PC-9 (cell line): ENCODE measurements around the gene TMEM183A. TPM values are rescaled to one million over a fixed set of nuclear protein-coding genes. Genes with fewer than 3 reads are reported as not detected.
"Not testable (repeated sequence)": the region's sequence is repeated elsewhere in the genome, so short reads cannot be mapped to it uniquely, and the experiment has no call there.

Experiments
- BruUV-seq: library from RNA; stranded (reverse); fragments of 400-500 nt; replicated peaks from 2 replicates; lab custom pipeline; 2021; lab: Mats Ljungman, UMichigan
- CTCF ChIA-PET: fragments of 300-600 bp; sonication (Branson Sonifier 250); formaldehyde crosslinking; loops from one replicate; lab custom pipeline; 2022; ENCODE audit warnings: antibody characterized with exemption; lab: Charles Lee
- POLR2A ChIA-PET: fragments of 300-600 bp; sonication (Branson Sonifier 250); formaldehyde crosslinking; loops from one replicate; lab custom pipeline; 2022; ENCODE audit warnings: antibody characterized with exemption; ENCODE audit not compliant: unreplicated experiment; lab: Charles Lee
- DNase-seq, 2 experiments: peaks; one replicate each; pipeline versions ENCODE4 v3.0.0 to v3.0.0-alpha.2; 2015 to 2022; ENCODE audit warnings: mixed read lengths in 1 of 2
- H2AFZ ChIP-seq: fragments of 200-600 bp; sonication (generic); 2 replicates; pipeline ENCODE4 v1.8.1; 2017; ENCODE audit warnings: antibody characterized with exemption
- H3F3A ChIP-seq: fragments of 200-600 bp; sonication (generic); 2 replicates; pipeline ENCODE4 v1.8.1; 2017; ENCODE audit warnings: antibody characterized with exemption, mild to moderate bottlenecking, low read depth; ENCODE audit not compliant: insufficient read depth
- H3K27ac ChIP-seq: fragments of 200-600 bp; sonication (generic); 2 replicates; pipeline ENCODE4 v1.6.1; 2016; ENCODE audit warnings: mixed run types
- H3K27me3 ChIP-seq: fragments of 200-600 bp; sonication (generic); 2 replicates; pipeline ENCODE4 v1.6.1; 2016; ENCODE audit warnings: low read depth, mixed run types; ENCODE audit not compliant: insufficient read depth
- H3K36me3 ChIP-seq: fragments of 200-600 bp; sonication (generic); 2 replicates; pipeline ENCODE4 v1.6.1; 2016; ENCODE audit warnings: low read depth, mixed run types
- H3K4me1 ChIP-seq: fragments of 200-600 bp; sonication (generic); replicated peaks from 2 replicates; pipeline ENCODE4 v1.6.1; 2016; ENCODE audit warnings: mixed run types; ENCODE audit not compliant: insufficient read depth
- H3K4me2 ChIP-seq: fragments of 200-600 bp; sonication (generic); 2 replicates; pipeline ENCODE4 v1.6.1; 2017; ENCODE audit warnings: mixed run types
- H3K4me3 ChIP-seq: fragments of 200-600 bp; sonication (generic); 2 replicates; pipeline ENCODE4 v1.6.1; 2016; ENCODE audit warnings: mixed run types
- H3K79me2 ChIP-seq: fragments of 200-600 bp; sonication (generic); 2 replicates; pipeline ENCODE4 v1.6.1; 2017; ENCODE audit warnings: low read depth, mixed run types
- H3K9me2 ChIP-seq: fragments of 200-600 bp; sonication (generic); 2 replicates; pipeline ENCODE4 v1.8.1; 2017; ENCODE audit warnings: mild to moderate bottlenecking; ENCODE audit not compliant: insufficient read depth
- H3K9me3 ChIP-seq: fragments of 200-600 bp; sonication (generic); 2 replicates; pipeline ENCODE4 v1.8.1; 2016; ENCODE audit warnings: low read depth; ENCODE audit not compliant: insufficient read depth
- H4K20me1 ChIP-seq: fragments of 200-600 bp; sonication (generic); 2 replicates; pipeline ENCODE4 v1.8.1; 2017; ENCODE audit not compliant: insufficient read depth
- EZH2 ChIP-seq: fragments of 200-600 bp; sonication (generic); IDR thresholded peaks from 2 replicates; pipeline ENCODE4 v1.8.0; 2017; ENCODE audit warnings: antibody characterized with exemption, low read depth
- intact Hi-C: fragments of 100-400 bp; cut with micrococcal nuclease; formaldehyde crosslinking; loops from one replicate; pipeline ENCODE4 v1.10.0; 2022; ENCODE audit not compliant: unreplicated experiment
- total RNA-seq: library from RNA; stranded (reverse); gene quantifications from 2 replicates; pipeline ENCODE4 v1.2.3, GENCODE V29; 2021
- TF ChIP-seq, protein P1 (sequence below): fragments of 200-600 bp; sonication (generic); conservative IDR thresholded peaks from 2 replicates; pipeline ENCODE4 v1.6.1; 2017; ENCODE audit warnings: mixed run types, antibody characterized with exemption, mild to moderate bottlenecking, moderate library complexity

Gene TMEM183A
- total RNA-seq, 1 experiment from 2014 or later = 53.5 TPM

DNA sequence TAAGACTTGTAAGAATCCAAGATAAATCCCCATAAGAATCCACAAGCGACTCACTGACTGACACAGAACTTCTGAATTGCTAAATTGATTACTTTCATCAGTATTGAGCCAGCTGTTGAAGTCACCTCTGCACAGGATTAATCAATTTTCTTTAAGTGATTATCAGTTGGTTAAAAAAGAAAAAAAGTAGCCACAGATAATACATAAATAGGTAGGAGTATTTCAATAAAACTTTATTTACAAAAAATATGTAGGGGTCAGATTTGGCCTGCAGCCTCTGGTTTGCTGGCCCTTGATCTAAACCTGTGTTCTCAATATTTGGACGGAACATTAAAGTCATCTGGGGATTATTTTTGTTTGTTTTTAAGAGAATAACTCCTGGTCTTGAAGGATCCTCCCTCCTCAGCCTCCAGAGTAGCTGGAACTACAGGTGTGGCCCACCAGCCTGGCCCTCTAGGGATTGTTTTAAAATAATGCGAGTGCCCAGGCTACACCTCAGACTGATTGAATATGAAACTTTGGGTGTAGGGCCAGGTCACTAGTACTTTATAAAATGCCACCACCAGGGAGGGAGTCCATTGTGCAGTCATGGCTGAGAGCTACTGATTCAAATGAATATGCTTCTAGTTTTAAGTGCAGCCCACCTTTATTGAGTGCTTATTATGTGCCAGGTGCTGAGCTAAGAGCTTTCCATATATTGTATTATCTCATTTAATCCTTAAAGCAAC lies 6.8 kb upstream of the TMEM183A start:
- Histone ChIP-seq H3K27me3 (no peaks in the 10 kb centered on the region), H2AFZ (no peak overlapping the region), H3K4me1 (peaks cover 3% of the 10 kb centered on the region), H3K9me2 (0 out of 2 replicates have a peak, but pooled peaks cover 3% of the 10 kb centered on the region), H3K79me2 (no peaks in the 10 kb centered on the region), H3K4me3 (no peak overlapping the region), H3K9me3 (no peaks in the 10 kb centered on the region), H3F3A (no peaks in the 10 kb centered on the region), H3K27ac (no peak overlapping the region), H3K36me3 (no peaks in the 10 kb centered on the region), H4K20me1 (no peaks in the 10 kb centered on the region), H3K4me2 (no peak overlapping the region)
- intact Hi-C loops = no loop called here
- TF ChIP-seq, protein P1, sequence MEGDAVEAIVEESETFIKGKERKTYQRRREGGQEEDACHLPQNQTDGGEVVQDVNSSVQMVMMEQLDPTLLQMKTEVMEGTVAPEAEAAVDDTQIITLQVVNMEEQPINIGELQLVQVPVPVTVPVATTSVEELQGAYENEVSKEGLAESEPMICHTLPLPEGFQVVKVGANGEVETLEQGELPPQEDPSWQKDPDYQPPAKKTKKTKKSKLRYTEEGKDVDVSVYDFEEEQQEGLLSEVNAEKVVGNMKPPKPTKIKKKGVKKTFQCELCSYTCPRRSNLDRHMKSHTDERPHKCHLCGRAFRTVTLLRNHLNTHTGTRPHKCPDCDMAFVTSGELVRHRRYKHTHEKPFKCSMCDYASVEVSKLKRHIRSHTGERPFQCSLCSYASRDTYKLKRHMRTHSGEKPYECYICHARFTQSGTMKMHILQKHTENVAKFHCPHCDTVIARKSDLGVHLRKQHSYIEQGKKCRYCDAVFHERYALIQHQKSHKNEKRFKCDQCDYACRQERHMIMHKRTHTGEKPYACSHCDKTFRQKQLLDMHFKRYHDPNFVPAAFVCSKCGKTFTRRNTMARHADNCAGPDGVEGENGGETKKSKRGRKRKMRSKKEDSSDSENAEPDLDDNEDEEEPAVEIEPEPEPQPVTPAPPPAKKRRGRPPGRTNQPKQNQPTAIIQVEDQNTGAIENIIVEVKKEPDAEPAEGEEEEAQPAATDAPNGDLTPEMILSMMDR = no peak
- TF ChIP-seq EZH2 = no peak
- no TSS peak for BruUV-seq
- ChIA-PET CTCF (interaction anchor here (0.5 to 1.2 kb wide), 3 partner anchors 41 to 665 kb away, joined by 4 to 9 read pairs (median 5); no protein-coding TSS in a partner anchor), POLR2A (no interaction called here)
- DNase-seq = no peak

DNA sequence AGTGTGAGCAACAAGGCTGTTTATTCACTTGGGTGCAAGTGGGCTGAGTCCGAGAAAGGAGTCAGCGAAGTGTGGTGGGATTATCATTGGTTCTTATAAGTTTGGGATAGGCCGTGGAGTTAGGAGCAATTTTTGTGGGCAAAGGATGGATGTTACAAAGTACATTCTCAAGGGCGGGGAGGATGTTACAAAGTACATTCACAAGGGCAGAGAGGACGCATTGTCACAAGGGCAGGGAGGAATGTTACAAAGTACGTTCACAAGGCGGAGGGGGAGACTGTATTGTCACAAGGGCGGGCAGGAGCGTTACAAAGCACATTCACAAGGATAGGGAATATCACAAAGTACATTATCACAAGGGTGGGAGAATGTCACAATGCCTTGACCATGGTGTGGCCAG lies 5.2 kb upstream of the TMEM183A start:
- POLR2A ChIA-PET = no interaction called here
- CTCF ChIA-PET = no interaction called here
- Histone ChIP-seq H2AFZ (no peak overlapping the region), H3K79me2 (no peaks in the 10 kb centered on the region), H3K4me2 (no peak overlapping the region), H4K20me1 (no peaks in the 10 kb centered on the region), H3K36me3 (no peaks in the 10 kb centered on the region), H3K27me3 (no peaks in the 10 kb centered on the region), H3K4me1 (peaks cover 6% of the 10 kb centered on the region; the same call in 1 of the 2 replicates), H3K9me2 (no peaks in the 10 kb centered on the region), H3K4me3 (no peak overlapping the region), H3K27ac (no peak overlapping the region), H3K9me3 (no peaks in the 10 kb centered on the region), H3F3A (peaks cover 13% of the 10 kb centered on the region; the same call in 1 of the 2 replicates)
- BruUV-seq = no TSS peak
- no peak for DNase-seq
- intact Hi-C loops = no loop called here
- TF ChIP-seq, protein P1 = no peak
- TF ChIP-seq EZH2 = no peak

DNA sequence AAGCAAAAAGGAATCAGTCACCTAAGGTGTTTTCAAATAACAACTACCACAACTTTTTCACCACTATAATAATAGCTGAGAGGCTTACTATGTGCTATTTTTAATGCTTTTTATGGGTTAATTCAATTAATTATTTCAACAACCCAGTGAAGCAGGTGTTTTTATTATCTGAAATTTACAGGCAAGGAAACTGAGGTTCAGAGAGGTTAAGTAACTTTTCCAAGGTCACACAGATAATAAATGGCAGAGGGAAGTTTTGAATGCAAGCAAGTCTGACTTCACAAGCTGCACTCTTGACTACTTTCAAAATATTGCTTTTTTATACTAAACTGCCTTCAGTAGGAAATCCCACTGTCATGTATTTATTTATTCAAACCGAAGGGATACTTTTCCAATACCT lies 4.2 kb upstream of the TMEM183A start:
- no peak for TF ChIP-seq EZH2
- TF ChIP-seq, protein P1 = no peak
- Histone ChIP-seq H3K79me2 (peaks cover 6% of the 10 kb centered on the region), H3K4me3 (no peak overlapping the region), H3K9me2 (no peaks in the 10 kb centered on the region), H2AFZ (no peak overlapping the region), H3F3A (peaks cover 17% of the 10 kb centered on the region), H3K4me2 (no peak overlapping the region), H3K27ac (no peak overlapping the region), H3K36me3 (no peaks in the 10 kb centered on the region), H3K9me3 (no peaks in the 10 kb centered on the region), H3K4me1 (peaks cover 6% of the 10 kb centered on the region; the same call in 1 of the 2 replicates), H3K27me3 (no peaks in the 10 kb centered on the region), H4K20me1 (no peaks in the 10 kb centered on the region)
- no peak for DNase-seq
- ChIA-PET POLR2A (no interaction called here), CTCF (no interaction called here)
- intact Hi-C loops = no loop called here
- no TSS peak for BruUV-seq

GRCh38 chr1:203005395-203006142 lies 1.6 kb upstream of the TMEM183A start:
- Histone ChIP-seq H3K4me2 (peak overlapping the region; percentile 74), H3K79me2 (peaks cover 32% of the 10 kb centered on the region), H3K36me3 (peaks cover 17% of the 10 kb centered on the region), H3K4me1 (peaks cover 13% of the 10 kb centered on the region; the same call in 1 of the 2 replicates), H3F3A (peaks cover 20% of the 10 kb centered on the region), H3K27ac (peak overlapping the region; percentile 88; the same call in 1 of the 2 replicates), H3K4me3 (peak overlapping the region; percentile 69; the same call in 1 of the 2 replicates)
- H4K20me1 ChIP-seq, H2AFZ ChIP-seq, POLR2A ChIA-PET, H3K9me3 ChIP-seq, DNase-seq, H3K9me2 ChIP-seq, BruUV-seq, H3K27me3 ChIP-seq, intact Hi-C loops: not testable (repeated sequence)
- CTCF ChIA-PET = interaction anchor here (0.7 kb wide), 1 partner anchor 112 kb away, joined by 3 read pairs; no protein-coding TSS in a partner anchor
